ENCODE measurements around the gene SPATA1. TPM values are rescaled to one million over a fixed set of nuclear protein-coding genes. Genes with fewer than 3 reads are reported as not detected.

The SPATA1 gene
- total and polyA plus RNA-seq, 9 of the 15 experiments (the other 6 are each of a cell fraction or from before 2014, with no cell fraction given): 0.79 to 2.9 (median 1.5) TPM

GRCh38 chr1:84462118-84462517 is 44.1 kb upstream of the SPATA1 start:
- Histone ChIP-seq H4K20me1 (replicated peaks; ENCODE audit: control insufficient read depth, insufficient read depth, low read length) (no peaks in the 10 kb centered on the region), H3K4me2 (ENCODE audit: insufficient read depth, low read length) (no peak overlapping the region), H3K4me3 (no peak overlapping the region), H3K36me3 (ENCODE audit: control insufficient read depth, insufficient read depth, low read length) (no peaks in the 10 kb centered on the region), H3K4me1 (replicated peaks in 1 of 2; ENCODE audit: control insufficient read depth in 2 of 2, insufficient read depth in 2 of 2, low read length in 2 of 2) (no peaks in the 10 kb centered on the region), H3K9me1 (ENCODE audit: control insufficient read depth, insufficient read depth, low read length) (no peaks in the 10 kb centered on the region), H3K9me3 (replicated peaks; ENCODE audit: control insufficient read depth, insufficient read depth, low read depth, low read length) (no peaks in the 10 kb centered on the region), H3K79me2 (ENCODE audit: control insufficient read depth, insufficient read depth, low read length) (no peaks in the 10 kb centered on the region), H3K27ac (ENCODE audit: extremely low read depth, low read depth, low read length) (no peak overlapping the region), H2AFZ (ENCODE audit: low read depth, low read length) (no peak overlapping the region), H3K9ac (ENCODE audit: insufficient read depth in 1 of 2, low read depth in 2 of 2, low read length in 2 of 2) (no peak overlapping the region), H3K27me3 (ENCODE audit: control insufficient read depth in 2 of 2, insufficient read depth in 2 of 2, low read length in 2 of 2) (no peaks in the 10 kb centered on the region; a peak in 1 of 5 replicates)
- ATAC-seq (peak; percentile 43; the same call in 2 of the 3 replicates), DNase-seq (ENCODE audit: extremely low read depth in 1 of 4, low spot score in 3 of 4) (no peak), FAIRE-seq (peak; percentile 51)
- intact Hi-C loops (cut with micrococcal nuclease): no loop called here
- CTCF ChIA-PET (ENCODE audit: low intra/inter-chr PET ratio): no interaction called here
- TF ChIP-seq ZBTB5 (IDR thresholded peaks at IDR 0.05) (no peak), ARID1B (IDR thresholded peaks at IDR 0.05) (0 out of 2 replicates have a peak, but pooled peaks have one; percentile 23), SPI1 (IDR thresholded peaks at IDR 0.05; ENCODE audit: borderline replicate concordance, low read depth, low read length) (peak; percentile 94)
- no TSS peak for BruUV-seq (replicated peaks)
- in situ Hi-C loops (cut with MboI): no loop called here
- POLR2A ChIA-PET: no interaction called here
- 0% methylated on average over 1 of the region's 1 CpG for WGBS (ENCODE audit: insufficient coverage, low coverage, missing lambda C conversion rate)

- H3K36me3 ChIP-seq (ENCODE audit: control insufficient read depth, insufficient read depth, low read length): no peaks in the 10 kb centered on the region
- ChIA-PET POLR2A (no interaction called here), CTCF (ENCODE audit: low intra/inter-chr PET ratio) (no interaction called here)
- no peaks in the 10 kb centered on the region for H3K79me2 ChIP-seq (ENCODE audit: control insufficient read depth, insufficient read depth, low read length)
- H3K27ac ChIP-seq (ENCODE audit: extremely low read depth, low read depth, low read length): no peak overlapping the region
- H3K4me3 ChIP-seq: no peak overlapping the region
- in situ Hi-C loops (cut with MboI) (no loop called here), intact Hi-C loops (cut with micrococcal nuclease) (no loop called here)
- FAIRE-seq: no peak
- no peaks in the 10 kb centered on the region for H3K9me3 ChIP-seq (replicated peaks; ENCODE audit: control insufficient read depth, insufficient read depth, low read depth, low read length)
- H3K4me1 ChIP-seq (replicated peaks in 1 of 2; ENCODE audit: control insufficient read depth in 2 of 2, insufficient read depth in 2 of 2, low read length in 2 of 2): no peaks in the 10 kb centered on the region
- ATAC-seq: no peak
- BruUV-seq (replicated peaks): no TSS peak
- no peak overlapping the region for H3K4me2 ChIP-seq (ENCODE audit: insufficient read depth, low read length)
- no peak for DNase-seq (ENCODE audit: extremely low read depth in 1 of 4, low spot score in 3 of 4)
- H3K9me1 ChIP-seq (ENCODE audit: control insufficient read depth, insufficient read depth, low read length): no peaks in the 10 kb centered on the region
- peaks cover 0 to 3% of the 10 kb centered on the region in 2 experiments; a peak in 2 of 5 replicates for H3K27me3 ChIP-seq (ENCODE audit: control insufficient read depth in 2 of 2, insufficient read depth in 2 of 2, low read length in 2 of 2)
- H2AFZ ChIP-seq (ENCODE audit: low read depth, low read length): no peak overlapping the region
- H3K9ac ChIP-seq (ENCODE audit: insufficient read depth in 1 of 2, low read depth in 2 of 2, low read length in 2 of 2): no peak overlapping the region
- no peaks in the 10 kb centered on the region for H4K20me1 ChIP-seq (replicated peaks; ENCODE audit: control insufficient read depth, insufficient read depth, low read length)
- TF ChIP-seq TGIF2 (CRISPR knock-in tag; IDR thresholded peaks at IDR 0.05) (no peak), TCF7 (IDR thresholded peaks at IDR 0.05; ENCODE audit: borderline replicate concordance) (no peak), RAD51 (IDR thresholded peaks at IDR 0.05; ENCODE audit: borderline replicate concordance, low read depth) (no peak), CHD4 (IDR thresholded peaks at IDR 0.05; ENCODE audit: insufficient read depth, insufficient replicate concordance, low read depth, low read length, poor library complexity, severe bottlenecking) (no peak), ZNF561 (CRISPR knock-in tag; conservative IDR thresholded peaks at IDR 0.05) (no peak), NR2F6 (CRISPR knock-in tag; IDR thresholded peaks at IDR 0.05) (no peak), ASH1L (IDR thresholded peaks at IDR 0.05; ENCODE audit: borderline replicate concordance, low read depth, partially characterized antibody) (no peak), MED1 (CRISPR knock-in tag; IDR thresholded peaks at IDR 0.05; ENCODE audit: borderline replicate concordance) (no peak), MEIS2 (IDR thresholded peaks at IDR 0.05; ENCODE audit: partially characterized antibody) (no peak), EGR1 (conservative IDR thresholded peaks at IDR 0.05) (no peak), NFRKB (IDR thresholded peaks at IDR 0.05; ENCODE audit: low read depth) (no peak)
- TF ChIP-seq, protein P1, sequence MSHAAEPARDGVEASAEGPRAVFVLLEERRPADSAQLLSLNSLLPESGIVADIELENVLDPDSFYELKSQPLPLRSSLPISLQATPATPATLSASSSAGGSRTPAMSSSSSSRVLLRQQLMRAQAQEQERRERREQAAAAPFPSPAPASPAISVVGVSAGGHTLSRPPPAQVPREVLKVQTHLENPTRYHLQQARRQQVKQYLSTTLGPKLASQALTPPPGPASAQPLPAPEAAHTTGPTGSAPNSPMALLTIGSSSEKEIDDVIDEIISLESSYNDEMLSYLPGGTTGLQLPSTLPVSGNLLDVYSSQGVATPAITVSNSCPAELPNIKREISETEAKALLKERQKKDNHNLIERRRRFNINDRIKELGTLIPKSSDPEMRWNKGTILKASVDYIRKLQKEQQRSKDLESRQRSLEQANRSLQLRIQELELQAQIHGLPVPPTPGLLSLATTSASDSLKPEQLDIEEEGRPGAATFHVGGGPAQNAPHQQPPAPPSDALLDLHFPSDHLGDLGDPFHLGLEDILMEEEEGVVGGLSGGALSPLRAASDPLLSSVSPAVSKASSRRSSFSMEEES (CRISPR knock-in tag; IDR thresholded peaks at IDR 0.05): no peak
Measured at GRCh38 chr1:84467298-84467697, 38.9 kb upstream of the SPATA1 start.
